VCaP (cell line): ENCODE results near the gene PKD2L1.
"Not testable (repeated sequence)": the region's sequence is repeated elsewhere in the genome, so short reads cannot be mapped to it uniquely, and the experiment has no call there.

ENCODE experiments used
- H3K27ac ChIP-seq: fragments of 450-650 bp; 2 replicates; pipeline ENCODE4 v1.5.1; 2017
- CTCF ChIP-seq: fragments of 450-650 bp; conservative IDR thresholded peaks from 2 replicates; pipeline ENCODE4 v1.5.1; 2017; ENCODE audit warnings: mild to moderate bottlenecking, moderate library complexity

Gene PKD2L1

GRCh38 chr10:100304414-100304813, 25.6 kb downstream of the PKD2L1 start:
- no peak for TF ChIP-seq CTCF
- H3K27ac ChIP-seq, result no peak overlapping the region

GRCh38 chr10:100303724-100304319, 26.2 kb downstream of the PKD2L1 start:
- TF ChIP-seq CTCF, result peak; percentile 83
- H3K27ac ChIP-seq, result no peak overlapping the region

DNA sequence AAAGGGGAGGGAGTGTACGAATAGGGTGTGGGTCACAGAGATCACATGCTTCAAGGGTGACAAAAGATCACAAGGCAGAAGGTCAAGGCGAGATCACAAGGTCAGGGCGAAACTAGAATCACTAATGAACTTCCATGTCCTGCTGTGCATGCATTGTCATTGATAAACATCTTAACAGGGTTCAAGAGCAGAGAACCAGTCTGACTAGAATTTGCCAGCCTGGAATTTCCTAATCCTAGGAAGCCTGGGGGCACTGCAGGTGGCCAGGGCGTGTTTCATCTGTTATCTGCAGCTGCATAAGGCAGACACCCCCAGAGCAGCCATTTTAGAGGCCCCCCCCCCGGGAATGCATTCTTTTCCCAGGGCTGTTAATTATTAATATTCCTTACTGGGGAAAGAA, 28.9 kb downstream of the PKD2L1 start:
- not testable (repeated sequence) for H3K27ac ChIP-seq

DNA sequence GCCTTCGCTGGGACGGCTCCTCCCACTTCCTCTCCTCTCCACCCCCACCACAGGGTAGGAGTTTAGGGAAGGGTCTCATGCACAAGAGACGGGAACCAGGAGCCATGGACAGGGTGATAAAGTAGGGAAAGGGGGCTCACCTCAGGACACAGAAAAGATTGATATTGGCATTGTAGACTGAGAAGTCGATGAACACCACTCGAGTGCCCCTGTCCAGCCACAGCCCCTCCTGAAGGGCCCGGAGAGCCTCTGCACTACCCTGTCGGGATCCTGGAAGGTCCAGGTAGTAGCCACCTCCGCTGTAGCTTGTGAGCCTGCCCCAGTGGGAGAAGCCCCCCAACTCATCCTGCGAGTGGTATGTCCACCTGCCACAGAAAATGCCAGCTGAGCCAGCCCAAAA, 32.8 kb downstream of the PKD2L1 start:
- H3K27ac ChIP-seq, result no peak overlapping the region
- TF ChIP-seq CTCF, result no peak

- TF ChIP-seq CTCF, result no peak
- H3K27ac ChIP-seq, result no peak overlapping the region
Measured at GRCh38 chr10:100293066-100293465, 37.0 kb downstream of the PKD2L1 start.

GRCh38 chr10:100292300-100292699, 37.7 kb downstream of the PKD2L1 start:
- H3K27ac ChIP-seq, result not testable (repeated sequence)

- H3K27ac ChIP-seq, result no peak overlapping the region
- TF ChIP-seq CTCF, result no peak
Measured at GRCh38 chr10:100291356-100291755, 38.7 kb downstream of the PKD2L1 start.

GRCh38 chr10:100289641-100290040, 40.4 kb downstream of the PKD2L1 start:
- no peak overlapping the region for H3K27ac ChIP-seq
- no peak for TF ChIP-seq CTCF

DNA sequence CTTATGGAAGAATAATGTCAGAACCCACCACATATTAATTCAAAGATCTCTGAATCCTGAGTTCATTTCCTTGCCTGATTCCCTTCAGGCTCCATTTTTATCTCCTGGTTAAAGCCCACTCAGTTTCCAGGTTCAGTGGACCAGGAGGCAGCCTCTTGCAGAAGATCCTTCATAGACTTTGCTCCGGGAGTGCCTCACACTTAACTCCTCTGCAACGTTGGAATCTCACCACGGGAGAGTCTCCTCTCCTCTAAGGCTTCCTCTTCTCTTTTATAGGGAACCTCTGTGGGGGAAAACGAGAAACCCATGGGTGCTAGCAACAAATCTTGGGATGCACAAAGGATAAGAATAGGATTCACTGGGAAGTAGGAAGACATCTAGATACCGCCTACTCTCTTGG, 41.8 kb downstream of the PKD2L1 start:
- H3K27ac ChIP-seq, result no peak overlapping the region
- no peak for TF ChIP-seq CTCF
